GM20431 (cell line): ENCODE results near the gene KIAA0586.
"Not testable (repeated sequence)": the region's sequence is repeated elsewhere in the genome, so short reads cannot be mapped to it uniquely, and the experiment has no call there.

ENCODE experiments used
- in situ Hi-C: fragments of 300-500 bp; cut with MseI, MboI; formaldehyde crosslinking; loops from one replicate; pipeline ENCODE4 v1.15.0; 2020; ENCODE audit warnings: low sequenced_read_pairs; ENCODE audit not compliant: unreplicated experiment

The KIAA0586 gene

DNA sequence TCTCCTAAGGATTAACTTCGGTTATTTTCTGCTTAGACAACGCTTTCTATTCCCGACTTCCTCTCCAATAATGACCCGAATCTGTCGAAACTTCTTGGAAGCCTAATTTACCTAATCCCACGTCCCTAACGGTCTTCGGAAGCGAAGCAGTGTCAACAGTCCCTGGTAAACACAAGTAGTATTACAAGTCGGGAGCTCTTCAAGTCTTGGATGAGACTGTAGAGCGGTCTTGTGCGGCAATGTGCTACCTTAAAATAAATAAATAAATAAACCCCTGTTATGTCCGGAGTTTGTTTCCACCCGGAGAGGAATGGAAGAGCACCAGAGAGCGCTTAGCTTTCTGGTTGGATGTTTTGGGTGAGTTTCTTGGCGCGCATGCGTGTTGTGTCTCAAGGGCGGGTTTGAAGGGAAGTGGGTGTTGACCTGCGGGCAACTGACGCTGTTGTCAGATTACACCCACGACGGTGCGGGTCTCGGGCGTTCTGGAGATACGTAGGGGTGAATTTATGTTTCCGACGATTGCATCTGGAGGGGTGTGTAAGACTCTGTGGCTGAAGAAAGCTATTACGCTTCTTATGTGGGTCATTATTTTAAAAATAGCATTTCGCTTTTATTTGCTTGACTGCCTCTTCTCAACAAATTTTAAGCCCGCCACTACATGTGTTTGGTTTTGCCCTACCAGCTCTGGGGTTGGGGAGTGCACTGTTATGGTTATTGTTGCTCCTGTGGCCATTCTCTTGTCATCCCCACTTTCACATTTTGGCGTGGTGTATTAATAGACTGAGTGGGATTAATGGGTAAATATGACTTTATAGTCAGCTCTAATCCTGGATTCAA lies at the start of gene KIAA0586, which contains the start of gene TIMM9:
Gene KIAA0586, plus strand, starts transcription at position 439 of the 837 bp plus-strand sequence. CDS start 546 bp downstream, outside the sequence.
Gene TIMM9, minus strand, starts transcription at position 251 of the 837 bp plus-strand sequence. CDS start 15,586 bp downstream, outside the sequence.
- in situ Hi-C loops = no loop called here

DNA sequence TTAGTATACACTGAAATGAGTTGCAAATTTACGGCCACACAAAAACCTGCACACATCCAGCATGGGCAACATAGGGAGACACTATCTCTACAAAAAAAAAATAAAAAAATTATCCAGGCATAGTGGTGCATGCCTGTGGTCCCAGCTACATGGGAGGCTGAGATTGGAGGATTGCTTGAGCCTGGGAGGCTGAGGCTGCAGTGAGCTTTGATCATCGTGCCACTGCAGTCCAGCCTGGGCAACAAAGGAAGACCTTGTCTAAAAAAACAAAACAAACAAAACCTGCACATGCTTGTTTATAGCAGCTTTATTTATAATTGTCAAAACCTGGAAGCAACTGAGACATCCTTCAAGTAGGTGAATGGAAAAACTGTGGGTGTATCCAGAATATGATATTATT lies 36.7 kb upstream of the KIAA0586 start:
- in situ Hi-C loops = no loop called here

DNA sequence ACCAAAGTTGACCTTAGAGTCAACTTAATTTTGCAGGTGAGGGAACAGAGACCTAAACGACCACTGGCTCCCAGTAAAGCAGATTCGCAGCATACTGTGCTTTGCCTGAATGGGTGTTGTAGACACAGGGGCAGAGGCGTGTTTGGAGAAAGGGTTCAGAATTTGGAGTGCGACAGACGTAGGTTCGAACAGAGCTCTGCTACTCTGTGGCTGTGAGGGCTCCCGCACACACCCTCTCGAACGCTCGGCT lies 32.0 kb upstream of the KIAA0586 start:
- in situ Hi-C loops = no loop called here

DNA sequence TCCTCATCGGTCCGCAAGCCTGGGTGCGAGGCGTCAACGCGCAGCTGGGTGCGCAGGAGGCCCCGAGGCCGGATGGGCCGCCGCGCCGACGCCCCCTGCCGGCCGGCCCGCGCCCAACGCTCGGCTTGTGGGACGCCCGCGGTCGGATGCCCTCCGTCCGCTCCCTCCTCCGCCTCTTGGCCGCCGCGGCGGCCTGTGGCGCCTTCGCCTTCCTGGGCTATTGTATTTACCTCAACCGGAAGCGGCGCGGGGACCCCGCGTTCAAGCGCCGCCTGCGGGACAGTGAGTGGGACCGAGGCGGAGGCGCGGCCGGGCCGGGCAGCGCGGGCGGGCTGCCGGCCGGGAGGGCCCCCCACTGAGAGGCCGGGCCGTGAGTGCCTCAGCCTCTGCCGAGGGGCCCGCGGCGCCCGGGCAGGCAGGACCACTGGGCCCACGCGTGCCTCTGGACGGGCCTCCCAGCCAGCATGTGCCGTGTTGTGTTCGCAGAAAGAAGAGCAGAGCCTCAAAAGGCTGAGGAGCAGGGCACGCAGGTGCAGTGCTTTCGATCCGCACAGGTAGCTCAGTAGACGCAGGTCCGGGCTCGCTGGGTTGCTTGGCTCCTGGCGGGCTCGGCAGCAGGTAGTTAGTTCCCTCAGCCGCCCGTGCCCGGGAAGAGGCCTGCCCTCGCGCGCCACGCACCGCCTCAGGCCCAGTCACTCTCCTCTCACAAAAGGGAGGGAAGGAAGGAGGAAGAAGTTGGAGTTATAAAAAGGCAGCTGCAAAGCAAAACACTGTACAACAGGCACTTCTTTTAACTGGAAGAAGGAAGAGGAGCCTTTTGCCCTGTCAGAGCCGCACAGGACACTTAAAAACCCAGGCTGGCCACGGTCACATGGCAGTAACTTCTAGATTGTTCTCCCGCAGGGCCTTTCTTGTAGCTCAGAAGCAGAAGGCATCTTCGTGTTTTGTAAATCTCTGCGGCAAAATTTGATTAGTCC lies 31.4 kb upstream of the KIAA0586 start, which contains the start of gene TOMM20L:
Gene TOMM20L, plus strand, starts transcription at position 119 of the 977 bp plus-strand sequence. Its CDS starts 28 bp downstream, at position 147.
- in situ Hi-C loops = no loop called here

DNA sequence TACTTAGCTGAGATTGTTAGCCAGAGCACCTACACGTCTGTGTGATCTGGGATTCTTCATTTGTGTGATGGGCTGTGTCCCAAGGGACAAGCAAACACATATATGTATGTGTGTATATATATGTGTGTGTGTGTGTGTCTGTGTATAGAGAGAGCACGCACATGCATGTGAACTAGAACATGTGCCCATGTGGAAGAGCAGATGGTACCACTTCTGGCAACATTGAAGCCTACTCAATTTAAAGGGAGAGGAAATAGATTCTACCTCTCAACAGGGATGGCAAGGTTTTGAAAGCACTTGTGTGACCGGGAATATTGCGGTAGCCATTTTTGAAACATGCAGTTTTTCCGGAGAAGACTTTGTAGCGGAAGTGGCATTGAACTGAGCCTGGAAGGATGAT lies 30.4 kb upstream of the KIAA0586 start:
- in situ Hi-C loops = no loop called here

DNA sequence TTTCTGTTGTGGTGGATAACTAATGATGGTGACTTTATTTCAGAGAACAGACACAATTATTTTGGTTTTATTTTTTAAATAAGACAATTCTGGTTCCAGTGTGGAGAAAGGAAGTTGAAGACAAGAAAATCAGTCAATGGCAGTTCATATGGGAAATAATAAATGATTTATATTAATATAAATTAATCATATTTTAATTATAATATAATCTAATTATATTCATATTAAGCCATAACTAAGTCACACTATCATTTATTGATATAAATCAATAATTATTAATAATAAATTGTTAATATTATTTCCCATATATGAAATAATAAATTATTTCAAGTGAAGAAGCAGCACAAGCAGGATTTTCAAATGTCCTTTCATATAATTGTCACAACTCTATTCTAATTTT lies 29.0 kb upstream of the KIAA0586 start:
- in situ Hi-C loops = no loop called here

DNA sequence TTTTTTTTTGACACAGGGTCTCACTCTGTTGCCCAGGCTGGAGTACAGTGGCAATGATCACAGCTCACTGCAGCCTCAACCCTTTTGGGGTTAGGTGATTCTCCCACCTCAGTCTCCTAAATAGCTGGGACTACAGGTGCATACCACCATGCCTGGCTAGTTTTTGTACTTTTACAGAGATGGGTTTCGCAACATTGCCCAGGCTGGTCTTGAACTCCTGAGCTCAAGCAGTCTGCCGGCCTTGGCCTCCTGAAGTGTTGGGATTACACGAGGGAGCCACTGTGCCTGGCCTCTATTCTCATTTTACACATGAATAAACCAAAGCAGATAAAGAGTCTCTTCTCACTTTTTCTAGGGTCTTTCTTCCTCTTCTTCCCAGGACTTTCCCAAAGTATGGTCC lies 28.6 kb upstream of the KIAA0586 start:
- in situ Hi-C loops = no loop called here

DNA sequence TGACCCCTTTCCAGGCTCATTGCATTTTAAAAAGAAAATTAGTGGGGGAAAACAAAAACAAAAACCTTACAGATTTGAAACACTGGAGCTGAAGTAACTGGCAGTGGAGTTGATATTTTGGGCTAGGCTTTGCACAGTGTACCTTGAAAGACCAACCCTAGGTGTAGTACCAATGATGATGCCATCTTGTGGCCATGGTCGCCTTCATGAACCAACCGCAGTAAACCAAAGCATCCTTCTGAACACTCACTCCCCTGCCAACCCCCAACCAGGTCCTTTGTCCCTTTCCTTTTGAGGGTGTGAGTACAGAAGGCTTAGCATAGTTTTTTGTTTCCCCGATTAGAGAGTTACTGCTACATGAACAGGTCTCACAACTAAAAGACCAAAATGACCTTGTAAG lies 25.9 kb upstream of the KIAA0586 start:
- in situ Hi-C loops = no loop called here

DNA sequence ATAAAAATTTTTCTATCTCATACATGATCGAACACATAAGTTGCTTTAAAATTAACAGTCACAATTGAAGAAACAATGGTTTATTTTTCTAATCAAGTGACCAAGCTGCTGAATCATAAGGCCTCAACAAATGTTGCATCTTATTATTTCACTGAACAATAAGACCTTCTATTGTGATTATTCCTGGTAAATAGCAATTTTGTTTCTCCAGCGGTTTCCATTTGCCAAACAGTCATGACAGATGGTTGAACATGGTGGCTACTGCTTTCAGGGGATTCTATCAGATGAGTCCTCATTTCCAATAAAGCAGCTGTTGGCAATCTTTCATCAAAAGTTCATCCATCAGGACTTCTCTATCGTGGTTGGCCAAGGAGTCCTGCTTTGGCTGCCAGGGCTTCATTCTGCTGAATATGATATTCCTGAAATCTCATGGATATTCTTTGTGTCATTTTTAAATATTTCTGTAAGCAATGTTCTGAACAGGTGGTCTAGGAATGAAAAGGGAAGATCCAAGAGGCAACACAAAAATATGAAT lies 18.8 kb upstream of the KIAA0586 start:
- in situ Hi-C loops = no loop called here

DNA sequence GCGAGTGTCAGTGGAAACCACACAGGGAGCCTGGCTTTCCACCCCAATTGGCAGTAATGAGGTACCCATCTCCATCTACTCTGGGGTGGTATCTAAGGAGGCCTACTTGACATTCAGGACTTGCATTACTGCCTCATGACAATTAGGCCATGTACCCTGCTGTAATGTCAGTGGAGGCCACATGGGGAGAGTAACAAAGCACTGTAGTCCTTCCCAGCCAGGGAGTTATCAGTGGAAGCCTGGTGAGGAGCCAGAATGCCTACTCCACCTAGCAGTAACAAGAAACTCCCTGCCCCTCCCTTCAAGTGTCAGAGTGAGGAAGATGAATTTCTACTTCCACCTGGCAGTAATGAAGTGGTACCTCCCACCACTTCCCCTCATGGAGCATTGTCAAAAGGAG lies 12.7 kb upstream of the KIAA0586 start:
- in situ Hi-C loops = no loop called here

DNA sequence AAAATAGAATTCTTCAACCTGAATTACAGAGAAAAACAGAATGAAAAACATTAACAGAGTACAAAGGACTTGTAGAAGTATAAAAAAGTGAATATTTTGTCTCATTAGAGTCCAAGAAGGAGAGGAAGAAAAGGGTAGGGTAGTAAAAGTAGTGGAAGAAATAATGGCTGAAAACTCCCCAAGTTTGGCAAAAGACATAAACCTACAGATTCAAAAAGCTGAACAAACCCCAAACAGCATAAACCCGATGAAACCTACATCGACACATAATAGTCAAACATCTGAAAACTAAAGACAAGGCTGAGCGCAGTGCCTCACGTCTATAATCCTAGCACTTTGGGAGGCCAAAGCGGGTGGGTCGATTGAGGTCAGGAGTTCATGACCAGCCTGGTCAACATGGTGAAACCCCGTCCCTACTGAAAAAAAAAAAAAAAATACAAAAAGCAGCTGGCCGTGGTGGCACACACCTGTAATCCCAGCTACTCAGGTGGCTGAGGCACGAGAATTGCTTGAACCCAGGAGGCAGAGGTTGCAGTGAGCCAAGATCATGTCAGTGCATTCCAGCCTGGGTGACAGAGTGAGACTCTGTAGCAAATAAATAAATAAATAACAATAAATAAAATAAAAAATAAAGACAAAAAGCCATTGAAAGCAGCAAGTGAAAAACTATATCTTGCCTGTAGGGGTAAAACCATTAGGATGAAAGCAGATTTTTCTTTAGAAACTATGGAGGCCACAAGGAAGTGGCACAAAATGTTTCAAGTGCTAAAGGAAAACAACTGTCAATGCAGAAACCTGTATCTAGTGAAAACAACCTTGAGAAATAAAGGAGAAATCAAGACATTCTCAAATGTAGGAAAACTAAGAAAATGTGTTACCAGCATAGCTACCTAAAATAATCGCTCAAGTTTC lies 11.6 kb upstream of the KIAA0586 start:
- in situ Hi-C loops = no loop called here

DNA sequence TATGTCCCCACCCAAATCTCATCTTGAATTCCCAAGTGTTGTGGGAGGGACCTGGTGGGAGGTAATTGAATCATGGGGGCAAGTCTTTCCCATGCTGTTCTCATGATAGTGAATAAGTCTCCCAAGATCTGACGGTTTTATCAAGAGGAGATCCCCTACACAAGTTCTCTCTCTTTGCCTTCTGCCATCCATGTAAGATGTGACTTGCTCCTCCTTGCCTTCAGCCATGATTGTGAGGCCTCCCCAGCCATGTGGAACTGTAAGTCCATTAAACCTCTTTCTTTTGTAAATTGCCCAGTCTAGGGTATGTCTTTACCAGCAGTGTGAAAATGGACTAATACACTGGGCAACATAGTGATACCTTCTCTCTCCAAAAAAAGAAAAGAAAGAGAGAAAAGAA lies 10.6 kb upstream of the KIAA0586 start:
- in situ Hi-C loops = not testable (repeated sequence)

DNA sequence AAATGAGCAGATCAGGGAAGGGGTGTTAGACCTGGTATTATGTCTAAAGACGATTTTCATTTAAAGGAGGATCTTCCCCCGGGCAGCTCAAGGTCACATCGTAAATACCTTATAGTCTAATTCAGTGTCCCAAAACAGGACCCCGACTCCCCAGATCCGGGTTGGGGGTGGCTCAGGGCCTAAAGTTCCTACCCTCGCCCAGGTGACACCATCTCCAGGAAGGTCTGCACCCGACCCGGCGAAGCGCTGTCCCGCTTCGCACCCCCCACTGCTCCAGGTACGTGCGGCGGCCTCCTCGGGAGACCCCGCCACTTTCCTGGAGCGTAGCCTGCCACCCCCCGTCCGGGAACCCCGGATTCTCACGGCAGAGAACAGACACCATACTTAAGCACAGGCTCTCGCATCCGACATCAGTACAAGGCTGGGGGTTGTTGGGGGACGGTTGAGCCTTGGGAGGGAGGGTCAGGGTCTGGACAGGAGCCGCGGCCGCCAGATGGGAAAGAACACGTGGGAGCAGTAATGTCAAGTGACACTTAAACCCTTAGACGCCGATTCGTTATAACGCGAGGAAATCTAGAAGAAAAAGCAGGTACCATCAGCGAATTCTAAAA lies 744 bp upstream of the KIAA0586 start:
- in situ Hi-C loops = no loop called here

DNA sequence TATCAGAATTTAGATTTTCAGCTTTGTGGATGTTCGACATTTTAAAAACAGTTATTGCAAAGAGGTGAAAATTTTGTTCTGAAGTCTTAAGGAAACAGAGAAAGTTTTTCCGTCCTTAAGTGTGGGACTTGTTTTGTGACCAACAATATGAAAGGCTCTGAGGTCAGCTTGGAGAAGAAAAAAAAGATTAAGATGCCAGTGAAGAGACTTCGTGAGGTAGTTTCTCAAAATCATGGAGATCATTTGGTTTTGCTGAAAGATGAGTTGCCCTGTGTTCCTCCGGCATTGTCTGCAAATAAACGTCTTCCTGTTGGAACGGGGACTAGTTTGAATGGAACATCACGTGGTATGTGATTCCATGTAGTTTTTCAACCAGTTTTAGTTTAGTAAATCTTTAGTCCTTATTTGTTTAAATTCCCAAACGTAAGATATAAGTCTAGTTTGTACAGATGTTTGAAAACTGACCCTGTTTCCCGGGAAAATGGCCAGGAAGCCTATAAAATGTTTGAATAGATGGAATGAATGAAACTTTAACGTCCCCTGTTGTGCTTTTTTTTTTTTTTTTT lies 682 bp downstream of the KIAA0586 start:
- in situ Hi-C loops = no loop called here

DNA sequence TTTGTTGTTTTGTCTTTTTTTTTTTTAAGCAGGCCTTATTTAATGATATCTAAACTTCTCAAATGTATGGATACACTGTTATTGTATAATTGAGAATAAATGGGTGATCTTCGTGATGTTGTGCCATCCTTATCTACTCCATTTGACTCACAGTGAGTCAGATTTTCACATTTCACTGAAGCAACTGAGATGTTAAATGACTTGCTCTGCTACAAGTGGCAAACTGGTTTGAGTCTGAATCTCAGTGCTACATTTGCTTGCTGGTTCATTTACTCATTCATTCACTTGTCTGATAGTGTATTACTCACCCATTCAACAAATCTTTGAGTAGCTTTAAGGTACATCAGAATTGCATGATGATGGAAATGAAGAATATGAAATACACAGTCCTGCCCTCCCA lies 2.6 kb downstream of the KIAA0586 start:
- in situ Hi-C loops = no loop called here

DNA sequence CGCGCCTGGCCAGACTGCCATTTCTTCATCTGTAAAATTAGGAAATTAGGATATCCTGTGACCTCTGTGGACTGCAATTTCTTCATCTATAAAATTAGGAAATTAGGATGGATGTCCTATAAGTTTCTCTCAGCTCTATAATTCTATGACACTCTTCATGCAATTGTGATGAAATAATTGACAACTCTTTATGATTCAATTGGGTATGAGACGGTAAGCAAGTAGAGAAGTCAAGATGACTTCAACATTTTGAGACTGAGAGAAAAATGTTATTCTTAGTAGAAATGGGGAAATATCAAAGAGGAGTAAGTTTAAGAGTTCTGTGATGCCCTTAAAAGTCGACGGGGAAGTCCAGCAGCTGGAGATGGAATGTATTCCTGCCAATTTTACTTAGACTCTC lies 12.0 kb downstream of the KIAA0586 start:
- in situ Hi-C loops = no loop called here

DNA sequence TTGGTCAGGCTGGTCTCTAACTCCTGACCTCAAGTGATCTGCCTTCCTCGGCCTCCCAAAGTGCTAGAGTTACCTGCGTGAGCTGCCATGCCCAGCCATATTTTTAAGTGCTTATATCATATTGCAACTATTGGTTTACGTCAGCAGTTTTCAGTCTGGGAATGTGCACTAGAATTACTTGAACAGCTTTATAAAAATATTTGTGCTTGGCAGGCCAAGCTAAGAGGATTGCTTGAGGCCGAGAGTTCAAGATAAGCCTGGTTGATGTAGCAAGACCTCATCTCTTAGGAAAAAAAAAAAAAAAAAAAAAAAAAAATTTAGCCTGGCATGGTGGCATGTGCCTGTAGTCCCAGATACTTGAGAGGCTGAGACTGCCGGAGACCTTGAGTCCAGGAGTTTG lies 17.1 kb downstream of the KIAA0586 start:
- in situ Hi-C loops = no loop called here

DNA sequence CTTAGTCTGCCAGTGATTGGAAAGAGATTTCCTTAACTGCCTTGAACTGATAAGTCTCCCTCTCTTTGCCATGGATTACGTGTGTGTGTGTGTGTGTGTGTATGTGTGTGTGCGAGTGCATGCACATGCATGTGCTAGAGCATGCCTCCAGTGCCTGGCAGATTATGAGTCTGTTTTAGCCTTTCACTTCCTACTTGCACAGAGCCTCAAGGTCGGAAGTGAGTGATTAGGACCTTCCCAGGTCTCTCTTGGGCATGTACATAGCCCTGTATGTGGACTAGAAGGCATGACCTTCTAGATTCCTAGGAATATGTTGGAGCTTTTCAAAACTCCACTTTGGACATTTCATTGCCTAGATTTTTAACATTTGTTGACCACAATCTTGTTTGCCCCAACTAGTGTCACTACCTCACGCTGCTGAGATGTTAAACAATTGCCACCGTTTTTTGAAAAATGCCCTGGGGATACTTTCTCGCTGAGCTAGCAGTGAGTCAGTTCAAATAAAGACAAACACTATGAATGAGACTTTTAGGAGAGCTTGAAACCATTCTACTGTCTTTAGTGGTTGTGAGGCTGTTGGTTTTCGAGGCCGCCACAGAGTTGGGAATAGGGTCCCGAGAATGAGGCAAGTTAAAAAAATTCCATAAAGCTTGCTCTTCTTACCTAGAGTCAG lies 28.2 kb downstream of the KIAA0586 start:
- in situ Hi-C loops = no loop called here
